ENCODE measurements around the gene SURF4. TPM values are rescaled to one million over a fixed set of nuclear protein-coding genes. Genes with fewer than 3 reads are reported as not detected.

SURF4 gene
- total RNA-seq, 1 donor from 2014 or later: 128 TPM

DNA sequence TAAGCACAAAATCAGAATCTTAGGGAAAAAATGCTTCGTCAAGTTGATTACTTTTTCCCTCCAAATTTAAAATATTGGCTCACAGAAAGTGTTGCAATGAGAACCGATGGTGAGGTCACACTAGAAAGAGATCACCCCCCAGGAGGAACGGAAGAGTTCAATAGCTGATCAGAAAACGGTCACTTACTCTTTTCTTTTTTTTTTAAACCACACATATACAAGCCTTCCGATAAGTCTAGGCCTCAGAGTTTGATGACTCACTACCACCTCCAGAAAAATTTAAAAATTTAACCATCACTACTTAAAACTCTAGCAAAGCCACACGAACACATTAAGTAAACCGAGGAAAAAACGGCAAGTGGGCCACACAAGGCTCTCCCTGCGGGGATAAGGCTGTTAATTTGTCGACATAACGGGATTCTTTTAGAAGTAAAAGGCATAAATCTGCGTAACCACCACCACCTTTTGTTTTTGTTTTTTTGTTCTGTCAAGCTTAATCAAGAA is 1.2 kb downstream of the SURF4 start:
- no peak for DNase-seq (ENCODE audit: low spot score)

- no peak for DNase-seq (ENCODE audit: low spot score)
These were observed 3.7 kb downstream of the SURF4 start for GRCh38 chr9:133372144-133372543.

- DNase-seq (ENCODE audit: low spot score): no peak
These were observed 4.6 kb downstream of the SURF4 start for GRCh38 chr9:133371261-133371711.

GRCh38 chr9:133370685-133371084 is 5.2 kb downstream of the SURF4 start:
- DNase-seq (ENCODE audit: low spot score): no peak

DNA sequence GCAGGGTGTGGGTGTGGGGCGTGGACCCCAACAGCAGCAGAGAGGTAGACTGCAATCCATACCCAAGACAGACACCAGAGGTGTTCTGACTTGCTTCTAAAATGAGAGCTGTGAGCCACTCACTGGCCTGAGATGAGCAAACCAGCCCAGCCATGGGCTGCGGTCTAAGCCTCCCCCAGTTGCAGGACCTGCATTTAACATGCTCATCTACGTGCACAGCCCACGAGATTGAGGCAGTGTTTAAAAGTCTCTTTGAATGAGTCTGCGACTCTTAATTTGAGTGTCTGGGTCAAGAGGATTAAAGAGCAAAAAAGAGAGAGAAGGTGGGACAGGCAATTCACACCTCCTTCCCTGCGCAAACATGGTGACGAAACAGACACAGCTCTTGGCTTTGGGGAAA is 5.9 kb downstream of the SURF4 start:
- DNase-seq (ENCODE audit: low spot score): no peak

- no peak for DNase-seq (ENCODE audit: low spot score)
These were observed 6.4 kb downstream of the SURF4 start for GRCh38 chr9:133369422-133369821.

- DNase-seq (ENCODE audit: low spot score): no peak
These were observed 7.5 kb downstream of the SURF4 start for GRCh38 chr9:133368249-133368881.

- DNase-seq (ENCODE audit: low spot score): no peak
These were observed 8.1 kb downstream of the SURF4 start for GRCh38 chr9:133367778-133368177.

- no peak for DNase-seq (ENCODE audit: low spot score)
These were observed 8.6 kb downstream of the SURF4 start for GRCh38 chr9:133367221-133367620.

DNA sequence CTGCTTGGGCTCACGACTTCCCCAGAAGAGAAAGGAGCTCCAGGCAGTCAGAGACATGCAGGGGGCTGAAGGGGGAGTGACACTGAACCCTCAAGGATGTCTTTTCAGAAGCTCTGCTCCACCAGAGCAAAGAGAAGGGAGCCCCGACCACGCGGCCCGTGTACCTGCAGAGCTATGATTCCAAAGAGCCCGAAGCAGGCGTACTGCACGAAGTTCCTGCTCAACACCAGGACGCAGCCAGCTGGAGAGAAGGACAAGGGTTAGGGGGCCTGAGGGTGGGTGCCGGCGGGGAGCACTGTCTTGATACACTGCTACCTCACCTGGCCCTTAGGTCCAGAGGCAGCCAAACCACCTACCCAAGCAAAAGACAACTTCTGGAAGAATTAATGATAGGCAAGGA is 9.4 kb downstream of the SURF4 start:
- DNase-seq (ENCODE audit: low spot score): no peak

DNA sequence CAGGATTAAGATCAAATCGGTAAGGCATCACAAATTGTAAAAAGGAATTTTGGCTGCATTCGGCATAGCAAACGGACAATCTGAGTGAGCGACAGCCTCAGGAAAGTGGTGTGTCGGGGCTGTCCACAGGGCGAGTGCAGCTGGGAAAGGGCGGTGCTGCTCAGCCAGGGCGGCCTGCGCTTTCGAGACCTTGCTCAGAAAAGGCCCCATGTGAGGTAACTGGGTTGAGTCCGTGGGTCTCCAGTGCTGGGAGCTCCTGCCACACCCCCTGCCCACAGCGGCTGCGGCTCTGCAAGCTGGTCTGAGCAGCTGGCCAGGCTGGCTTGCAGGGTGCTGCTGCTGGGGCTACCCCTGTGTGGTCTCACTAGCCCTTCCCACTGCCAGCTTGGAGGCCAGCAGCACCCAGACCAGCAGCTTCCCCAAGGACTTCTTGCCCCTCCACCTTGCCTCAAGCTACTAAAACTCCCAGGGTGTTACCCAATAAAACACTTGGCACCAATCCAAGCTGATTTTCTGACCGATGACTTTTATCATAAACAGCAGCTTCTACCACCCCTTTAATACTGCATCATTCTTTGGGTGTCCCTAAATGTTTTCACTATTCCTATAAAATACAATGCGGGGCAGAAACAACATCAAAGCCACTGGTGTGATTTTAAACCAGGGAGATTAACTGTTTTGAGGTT is 13.4 kb downstream of the SURF4 start:
- DNase-seq (ENCODE audit: low spot score): no peak

- no peak for DNase-seq (ENCODE audit: low spot score)
These were observed 14.3 kb downstream of the SURF4 start for GRCh38 chr9:133361507-133362092.

DNA sequence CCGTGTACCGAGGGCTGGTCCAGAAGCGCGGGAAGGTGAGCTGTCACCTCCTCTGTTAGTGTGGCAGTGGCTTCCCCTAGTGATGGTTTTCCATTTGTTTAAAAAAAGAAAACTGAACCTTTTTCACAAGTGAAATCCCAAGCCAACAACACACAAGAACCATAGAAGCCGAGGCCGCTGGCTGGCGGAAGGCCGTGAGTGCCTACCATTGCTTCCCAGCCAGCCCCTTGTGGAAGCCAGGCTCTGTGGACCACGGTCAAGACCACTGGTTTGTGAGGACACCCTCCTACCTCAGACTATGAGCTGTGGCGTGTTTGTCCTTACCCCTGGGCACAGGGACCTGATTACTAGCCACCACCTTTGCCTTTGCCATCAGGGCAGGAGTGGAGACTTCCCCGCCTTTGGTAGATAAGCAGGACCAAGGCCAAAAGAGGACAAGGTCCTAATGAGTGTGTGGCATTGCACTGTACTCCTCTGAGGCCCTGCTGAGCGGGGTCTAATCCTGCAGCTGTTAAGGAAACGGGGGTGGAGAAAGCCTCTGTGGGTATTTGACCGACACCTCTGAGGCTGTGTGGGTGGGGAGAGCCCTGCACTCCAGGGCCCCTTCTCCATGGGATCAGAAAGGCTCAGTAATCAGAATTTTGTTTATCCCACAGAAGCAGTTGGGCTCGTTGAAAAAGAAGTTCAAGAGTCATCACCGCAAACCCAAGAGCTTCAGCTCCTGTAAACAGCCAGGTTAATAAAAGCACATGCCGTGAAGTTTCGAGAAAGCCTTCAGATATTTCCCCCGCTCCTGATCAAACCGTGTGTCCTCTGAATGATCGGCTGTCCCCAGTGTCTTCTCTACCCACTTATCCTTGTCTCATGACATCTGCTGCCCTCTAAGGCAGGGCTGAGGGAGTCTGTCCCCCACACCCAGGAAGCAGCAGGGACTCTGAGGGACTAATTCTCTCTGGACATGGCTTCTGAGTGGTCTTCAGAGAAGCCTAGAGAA is 15.2 kb downstream of the SURF4 start:
- no peak for DNase-seq (ENCODE audit: low spot score)

DNA sequence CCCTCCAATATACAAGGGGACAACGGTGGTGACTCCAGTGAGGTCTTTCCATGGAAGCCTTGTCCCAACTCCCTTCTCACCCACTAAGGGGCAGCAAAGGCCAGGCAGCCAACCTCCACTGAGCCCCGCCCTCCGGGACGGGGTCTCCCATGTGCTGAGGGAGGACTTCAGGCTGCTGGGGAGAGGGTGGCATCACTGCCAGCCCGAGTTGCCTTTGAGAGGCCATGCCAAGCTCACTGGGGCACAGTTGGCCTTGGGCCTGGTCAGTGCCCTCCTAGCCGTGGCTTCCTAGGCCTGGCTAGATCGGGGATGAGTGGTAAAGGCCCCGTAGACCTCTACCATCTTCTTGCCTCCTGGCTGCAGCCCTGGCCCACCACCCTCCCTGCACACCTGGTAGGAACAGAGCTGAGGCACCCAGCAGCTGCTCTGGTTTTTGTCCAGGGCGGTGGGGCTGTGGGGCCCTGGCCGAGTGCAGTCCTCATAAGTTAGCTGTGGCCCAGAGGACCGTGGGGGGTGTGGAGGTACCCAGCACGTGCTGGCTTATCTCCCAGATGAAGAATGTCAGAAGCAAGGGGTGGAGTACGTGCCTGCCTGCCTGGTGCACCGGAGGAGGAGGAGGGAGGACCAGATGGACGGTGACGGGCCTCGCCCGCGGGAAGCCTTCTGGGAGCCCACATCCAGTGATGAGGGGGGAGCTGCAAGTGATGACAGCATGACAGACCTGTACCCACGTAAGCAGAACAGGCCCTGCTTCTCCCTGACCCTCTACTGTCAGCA is 16.3 kb downstream of the SURF4 start:
- no peak for DNase-seq (ENCODE audit: low spot score)

- no peak for DNase-seq (ENCODE audit: low spot score)
These were observed 18.2 kb downstream of the SURF4 start for GRCh38 chr9:133357656-133358055.

DNA sequence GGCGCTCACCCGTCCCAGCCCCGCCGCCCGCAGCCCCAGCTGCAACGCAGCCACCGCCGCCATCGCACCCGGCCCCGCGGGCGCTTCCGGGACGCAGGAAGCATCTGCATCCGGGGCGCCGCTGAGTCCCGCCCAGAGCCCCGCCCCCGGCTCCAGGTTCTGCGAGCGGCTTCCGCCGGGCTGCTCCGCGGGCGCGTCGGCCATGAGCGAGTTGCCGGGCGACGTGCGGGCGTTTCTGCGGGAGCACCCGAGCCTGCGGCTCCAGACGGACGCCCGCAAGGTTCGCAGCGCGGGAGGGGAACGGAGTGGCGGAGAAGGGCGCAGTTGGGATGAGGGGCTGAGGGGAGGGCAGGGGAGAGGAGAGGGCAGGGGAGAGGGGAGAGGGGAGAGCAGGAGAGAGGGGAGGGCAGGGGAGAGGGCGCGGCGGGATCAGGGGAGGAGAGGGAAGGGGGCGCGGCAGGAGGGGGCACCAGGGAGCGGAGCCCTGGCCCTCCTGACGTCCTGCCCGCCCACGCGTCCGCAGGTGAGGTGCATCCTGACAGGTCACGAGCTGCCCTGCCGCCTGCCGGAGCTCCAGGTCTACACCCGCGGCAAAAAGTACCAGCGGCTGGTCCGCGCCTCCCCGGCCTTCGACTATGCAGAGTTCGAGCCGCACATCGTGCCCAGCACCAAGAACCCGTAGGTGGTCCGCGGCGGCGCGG is 19.3 kb downstream of the SURF4 start, which contains the start of the genes SURF1 and SURF2:
TSS of gene SURF1 (minus strand) at position 97 of the 701 bp plus-strand sequence. CDS start at position 63, 34 bp downstream.
TSS of gene SURF2 (plus strand) at position 160 of the 701 bp plus-strand sequence. CDS start at position 203, 43 bp downstream.
- DNase-seq (ENCODE audit: low spot score): peak; percentile 90

DNA sequence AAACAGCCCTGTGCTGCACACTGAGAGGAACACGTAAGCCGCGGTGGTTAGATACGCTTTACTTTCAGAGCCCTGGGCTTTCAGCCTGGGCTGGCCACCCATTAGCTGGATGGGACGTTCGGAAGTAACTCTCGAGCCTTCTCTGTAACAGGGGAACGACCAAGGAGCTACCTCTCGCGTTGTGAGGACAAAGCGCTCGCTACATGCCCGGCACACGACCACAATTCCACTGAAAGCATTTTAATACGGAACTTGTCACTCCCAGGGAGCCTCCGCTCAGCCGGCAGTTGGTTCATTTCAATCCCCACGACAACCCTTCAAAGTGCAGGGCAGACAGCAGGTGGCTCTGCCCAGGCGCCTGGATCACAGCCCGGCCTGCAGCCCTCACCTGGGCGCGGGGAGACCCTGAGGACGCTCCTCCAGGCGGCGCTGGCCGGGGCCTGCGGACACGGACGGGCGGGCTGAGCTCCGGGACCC is 19.9 kb downstream of the SURF4 start:
- DNase-seq (ENCODE audit: low spot score): no peak

GRCh38 chr9:133354766-133355165 is 21.1 kb downstream of the SURF4 start:
- no peak for DNase-seq (ENCODE audit: low spot score)

- no peak for DNase-seq (ENCODE audit: low spot score)
These were observed 22.3 kb downstream of the SURF4 start for GRCh38 chr9:133353548-133353947.
